Astrocyte of the spinal cord (primary cell): ENCODE results near the gene EIF5AL1.
"Not testable (repeated sequence)": the region's sequence is repeated elsewhere in the genome, so short reads cannot be mapped to it uniquely, and the experiment has no call there.

Experiments used
- DNase-seq: peaks from one replicate; pipeline ENCODE4 v3.0.0; 2011; ENCODE audit warnings: low read depth, low spot score
- H3K4me3 ChIP-seq: 2 replicates; pipeline ENCODE4 v1.5.1; 2011; ENCODE audit warnings: low read depth, mild to moderate bottlenecking, low read length, moderate library complexity
- in situ Hi-C: cut with HindIII; loops from 2 replicates; pipeline ENCODE4 v1.10.0; 2017; ENCODE audit warnings: low sequenced_read_pairs
- TF ChIP-seq, protein P1 (sequence below): IDR thresholded peaks from 2 replicates; pipeline ENCODE4 v1.5.1; 2012; ENCODE audit warnings: low read depth, mild to moderate bottlenecking, low read length, inconsistent platforms

Gene EIF5AL1

DNA sequence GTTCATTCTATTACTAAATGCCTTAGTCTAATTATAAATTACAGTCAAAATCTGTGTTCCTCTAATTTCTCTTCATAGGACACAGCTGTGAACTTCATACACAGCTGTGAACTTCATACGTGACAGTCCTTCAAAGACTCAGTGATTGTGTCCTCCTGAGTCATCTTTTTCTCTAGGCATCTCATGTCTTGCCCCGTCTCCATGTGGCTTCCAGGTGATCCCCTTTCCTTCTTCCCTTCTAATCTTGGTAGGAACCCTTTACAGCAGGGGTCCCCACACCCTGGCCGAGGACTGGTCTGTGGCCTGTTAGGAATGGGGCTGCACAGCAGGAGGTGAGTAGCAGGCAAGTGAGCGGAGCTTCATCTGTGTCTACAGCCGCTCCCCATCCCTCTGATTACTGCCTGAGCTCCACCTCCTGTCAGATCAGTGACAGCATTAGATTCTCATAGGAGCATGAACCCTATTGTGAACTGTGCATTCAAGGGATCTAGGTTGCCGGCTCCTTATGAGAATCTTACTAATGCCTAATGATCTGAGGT is 14.0 kb upstream of the EIF5AL1 start:
- in situ Hi-C loops: no loop called here
- H3K4me3 ChIP-seq: no peak overlapping the region
- TF ChIP-seq, protein P1, sequence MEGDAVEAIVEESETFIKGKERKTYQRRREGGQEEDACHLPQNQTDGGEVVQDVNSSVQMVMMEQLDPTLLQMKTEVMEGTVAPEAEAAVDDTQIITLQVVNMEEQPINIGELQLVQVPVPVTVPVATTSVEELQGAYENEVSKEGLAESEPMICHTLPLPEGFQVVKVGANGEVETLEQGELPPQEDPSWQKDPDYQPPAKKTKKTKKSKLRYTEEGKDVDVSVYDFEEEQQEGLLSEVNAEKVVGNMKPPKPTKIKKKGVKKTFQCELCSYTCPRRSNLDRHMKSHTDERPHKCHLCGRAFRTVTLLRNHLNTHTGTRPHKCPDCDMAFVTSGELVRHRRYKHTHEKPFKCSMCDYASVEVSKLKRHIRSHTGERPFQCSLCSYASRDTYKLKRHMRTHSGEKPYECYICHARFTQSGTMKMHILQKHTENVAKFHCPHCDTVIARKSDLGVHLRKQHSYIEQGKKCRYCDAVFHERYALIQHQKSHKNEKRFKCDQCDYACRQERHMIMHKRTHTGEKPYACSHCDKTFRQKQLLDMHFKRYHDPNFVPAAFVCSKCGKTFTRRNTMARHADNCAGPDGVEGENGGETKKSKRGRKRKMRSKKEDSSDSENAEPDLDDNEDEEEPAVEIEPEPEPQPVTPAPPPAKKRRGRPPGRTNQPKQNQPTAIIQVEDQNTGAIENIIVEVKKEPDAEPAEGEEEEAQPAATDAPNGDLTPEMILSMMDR: no peak
- no peak for DNase-seq

DNA sequence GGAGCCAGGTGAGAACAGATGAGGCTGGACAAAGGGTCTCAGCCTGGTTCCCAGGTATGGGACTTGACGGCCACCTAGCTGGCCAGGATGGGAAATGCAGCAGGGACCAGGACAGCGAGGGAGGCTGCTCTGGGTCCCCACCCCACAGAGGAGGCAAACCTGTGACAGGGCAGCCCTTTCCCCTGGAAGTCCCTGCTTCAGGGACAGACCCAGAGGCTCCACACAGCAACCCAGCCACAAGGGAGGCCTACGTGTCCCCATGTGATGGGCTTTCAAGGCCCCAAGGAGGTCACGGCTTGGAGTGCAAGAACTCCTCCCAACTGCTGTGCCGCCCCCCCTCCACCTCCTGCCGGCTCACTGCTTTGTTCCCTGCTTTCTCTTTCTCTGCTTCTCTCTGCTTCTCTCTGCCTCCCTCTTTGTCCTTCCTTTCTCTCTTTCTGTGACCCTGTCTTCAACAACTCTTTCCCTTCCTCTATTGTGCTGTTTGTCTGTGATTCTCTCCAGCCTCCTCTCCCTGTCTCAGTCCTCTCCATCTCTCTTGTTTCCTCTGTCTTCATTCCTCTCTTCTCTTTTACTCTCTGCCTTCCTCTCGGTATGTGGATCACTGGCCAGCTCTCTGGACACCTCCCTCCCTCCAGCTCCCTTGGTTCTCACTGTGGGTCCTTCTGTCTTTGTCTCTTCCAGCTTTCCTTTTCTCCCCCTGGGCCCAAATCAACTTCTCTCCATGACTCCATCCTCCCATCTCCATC is 9.6 kb upstream of the EIF5AL1 start:
- in situ Hi-C loops: no loop called here
- DNase-seq: no peak
- H3K4me3 ChIP-seq: no peak overlapping the region
- TF ChIP-seq, protein P1: peak; percentile 52

DNA sequence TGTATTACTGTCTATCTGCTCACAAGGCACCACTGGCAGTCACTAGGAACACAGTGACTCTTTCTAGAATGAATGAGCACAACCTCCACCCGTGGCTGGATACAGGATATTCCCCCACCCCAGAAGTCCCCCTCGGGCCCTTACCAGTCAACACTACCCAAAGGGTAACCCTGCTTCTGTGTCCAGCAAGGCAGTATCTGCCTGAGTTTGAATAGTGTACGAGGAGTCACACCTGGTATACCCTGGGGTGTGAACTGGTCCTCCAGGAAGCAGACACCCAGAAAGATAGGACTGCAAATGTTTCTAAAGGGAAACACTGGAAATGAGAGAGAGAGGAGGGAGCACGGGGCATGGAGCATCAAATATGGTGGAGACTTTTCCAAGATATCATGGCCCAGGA is 8.5 kb upstream of the EIF5AL1 start:
- H3K4me3 ChIP-seq, DNase-seq, in situ Hi-C loops: not testable (repeated sequence)

DNA sequence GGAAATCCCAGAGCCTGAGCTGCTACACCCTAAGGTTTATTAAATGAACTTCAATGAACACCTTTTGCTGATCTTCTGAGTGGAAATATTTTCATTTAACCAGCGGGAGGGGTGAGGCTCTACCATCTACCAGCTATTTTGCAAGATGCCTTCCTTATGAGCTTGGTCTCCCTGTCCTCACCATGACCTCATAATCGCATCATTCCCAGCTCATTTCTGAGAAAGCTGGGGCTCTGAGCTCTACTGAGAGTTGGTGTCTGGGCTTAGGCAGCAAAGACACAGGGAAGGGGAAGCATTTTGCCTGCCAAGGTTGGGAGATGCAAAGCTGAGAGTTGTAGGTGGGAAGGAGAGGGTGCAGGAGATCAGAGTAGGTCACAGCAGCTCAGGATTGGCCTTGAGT is 7.8 kb upstream of the EIF5AL1 start:
- DNase-seq, in situ Hi-C loops, H3K4me3 ChIP-seq: not testable (repeated sequence)

DNA sequence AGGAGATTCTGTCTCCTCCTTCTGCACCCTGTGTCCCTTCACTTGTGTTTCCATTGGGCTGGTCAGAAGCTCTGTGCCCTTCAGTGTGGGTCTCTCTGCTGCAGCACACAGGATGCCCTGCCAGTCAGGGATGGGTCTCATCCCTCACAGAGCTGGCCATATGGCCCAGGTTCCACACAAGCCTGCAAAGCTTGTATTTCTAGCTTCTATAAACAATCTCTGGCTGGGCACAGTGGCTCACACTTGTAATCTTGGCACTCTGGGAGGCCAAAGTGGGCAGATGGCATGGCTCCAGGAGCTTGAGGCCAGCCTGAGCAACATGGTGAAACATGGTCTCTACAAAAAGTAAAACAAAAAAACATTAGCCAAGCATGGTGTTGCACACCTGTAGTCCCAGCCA is 7.0 kb upstream of the EIF5AL1 start:
- in situ Hi-C loops, DNase-seq, H3K4me3 ChIP-seq: not testable (repeated sequence)

DNA sequence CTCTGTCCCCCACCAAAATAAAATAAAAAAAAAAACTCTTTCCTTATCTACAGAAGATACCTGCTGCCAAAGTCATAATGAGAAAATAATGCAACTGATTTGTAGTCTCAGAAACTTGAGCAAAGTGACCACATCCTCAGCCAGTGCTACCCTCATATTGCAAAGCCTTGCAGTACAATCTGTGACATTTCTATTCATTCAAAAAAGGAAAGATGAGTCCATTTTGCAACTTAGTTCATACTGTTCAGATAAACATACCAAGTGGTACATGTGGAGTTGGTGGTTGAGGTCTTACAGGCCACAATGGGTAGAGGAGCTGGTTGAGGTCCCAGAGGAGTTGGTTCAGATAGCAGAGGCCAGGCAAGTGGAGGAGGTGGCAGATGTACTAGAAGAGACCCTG is 6.5 kb upstream of the EIF5AL1 start:
- no peak for DNase-seq

DNA sequence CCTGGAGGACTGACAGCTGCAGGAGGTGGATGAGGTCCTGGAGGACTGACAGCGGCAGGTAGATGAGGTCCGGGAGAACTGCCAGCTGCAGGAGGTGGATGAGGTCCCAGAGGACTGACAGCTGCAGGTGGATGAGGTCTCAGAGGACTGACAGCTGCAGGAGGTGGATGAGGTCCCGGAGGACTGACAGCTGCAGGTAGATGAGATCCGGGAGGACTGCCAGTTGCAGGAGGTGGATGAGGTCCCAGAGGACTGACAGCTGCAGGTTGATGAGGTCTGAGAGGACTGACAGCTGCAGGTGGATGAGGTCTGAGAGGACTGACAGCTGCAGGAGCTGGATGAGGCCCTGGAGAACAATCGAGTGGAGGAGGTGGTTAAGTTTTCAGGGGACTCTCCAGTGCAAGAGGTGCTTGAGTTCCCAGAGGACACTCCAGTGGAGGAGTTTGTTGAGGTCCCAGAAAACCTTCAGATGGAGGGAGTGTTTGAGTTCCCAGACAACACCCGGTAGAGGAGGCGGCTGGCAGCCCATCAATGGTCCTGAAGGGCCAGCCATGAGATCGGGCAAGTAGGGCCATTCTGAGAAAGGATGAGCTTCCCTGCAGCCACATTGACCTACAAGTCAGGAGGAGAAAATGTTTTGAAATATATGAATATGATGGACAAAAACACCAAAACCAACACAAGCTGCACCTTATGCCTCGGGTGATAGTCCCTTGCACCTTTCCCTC is 4.7 kb upstream of the EIF5AL1 start:
- no peak for DNase-seq
- H3K4me3 ChIP-seq: no peak overlapping the region
- TF ChIP-seq, protein P1: no peak
- in situ Hi-C loops: no loop called here

More for the DNA sequence above, 6.5 kb upstream of the EIF5AL1 start:
- in situ Hi-C loops: no loop called here
- no peak overlapping the region for H3K4me3 ChIP-seq
- TF ChIP-seq, protein P1: no peak

DNA sequence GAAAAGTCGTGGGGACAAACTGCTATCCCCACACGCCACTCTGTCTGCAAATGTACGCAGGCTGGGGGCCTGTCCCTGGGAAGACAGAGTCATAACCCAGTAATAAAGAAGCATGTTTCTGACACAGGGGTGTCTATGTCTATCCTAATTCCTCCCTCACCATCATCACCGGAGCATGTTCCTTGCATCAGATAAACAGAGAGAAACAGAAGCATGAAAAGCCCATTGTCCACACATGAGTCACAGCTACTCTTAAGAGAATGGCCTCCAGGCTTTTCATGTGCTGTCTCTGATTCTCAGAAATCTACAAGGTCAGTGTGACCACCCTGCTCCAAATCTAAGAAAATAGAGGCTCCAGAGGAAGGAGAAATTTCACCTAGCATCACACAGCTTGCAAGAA is 4.1 kb upstream of the EIF5AL1 start:
- in situ Hi-C loops, H3K4me3 ChIP-seq, DNase-seq: not testable (repeated sequence)

DNA sequence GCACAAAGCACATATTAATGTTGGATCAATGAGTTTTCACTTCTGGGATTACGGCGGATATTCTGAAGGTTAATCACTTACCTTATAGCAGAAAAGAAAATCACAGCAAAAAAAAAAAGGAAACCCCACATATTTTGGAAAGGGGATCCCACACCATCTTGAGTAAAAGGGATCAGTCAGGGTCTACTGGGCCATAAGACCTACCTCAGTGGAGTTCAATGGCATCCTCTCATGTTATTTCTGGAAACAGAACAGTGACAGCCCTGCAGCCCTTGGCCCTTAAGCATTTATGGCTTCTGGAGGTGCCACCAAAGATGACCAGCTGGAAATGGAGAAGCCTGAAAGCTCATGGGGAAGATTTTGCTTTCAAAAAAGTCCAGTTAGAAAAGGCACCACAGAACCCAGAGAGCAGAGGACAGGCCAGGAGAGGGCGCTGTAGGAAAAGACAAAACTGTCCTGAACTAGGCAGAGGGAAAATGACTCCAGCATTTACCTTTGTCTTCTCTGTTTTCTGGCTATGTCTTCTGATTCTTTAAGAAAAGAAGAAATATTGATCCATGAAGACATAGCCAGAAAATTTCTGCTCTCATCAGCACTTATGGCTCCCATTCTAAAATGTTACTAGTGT is 2.9 kb upstream of the EIF5AL1 start:
- DNase-seq, H3K4me3 ChIP-seq, in situ Hi-C loops: not testable (repeated sequence)

DNA sequence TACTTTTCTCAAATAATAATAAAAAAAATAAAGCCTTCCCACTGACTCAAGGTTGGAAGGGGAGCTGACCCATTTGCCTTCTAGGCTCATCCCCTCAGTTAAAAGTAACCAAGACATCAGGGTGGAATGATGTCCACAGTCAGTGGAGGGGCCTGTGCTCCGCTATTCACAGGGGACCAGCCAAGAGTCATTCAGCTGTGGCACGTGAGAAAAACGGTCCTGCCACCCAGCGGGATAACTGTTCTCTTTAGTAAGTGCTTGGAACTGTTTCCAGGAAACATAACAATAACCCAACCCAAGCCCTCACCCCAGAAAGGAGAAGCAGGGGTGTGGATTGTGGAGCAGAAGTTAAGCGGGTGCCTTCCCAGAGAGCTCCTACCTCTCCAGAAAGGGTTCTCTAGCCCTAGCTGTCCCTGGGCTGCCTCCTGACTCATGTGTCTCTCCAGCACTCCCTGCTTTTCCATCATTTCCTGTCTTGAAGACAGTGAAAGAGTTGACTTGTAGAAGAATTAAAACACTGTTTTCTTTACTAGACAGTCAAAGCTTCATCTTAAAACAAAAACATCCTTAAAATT is 2.3 kb upstream of the EIF5AL1 start:
- in situ Hi-C loops, DNase-seq, H3K4me3 ChIP-seq: not testable (repeated sequence)

DNA sequence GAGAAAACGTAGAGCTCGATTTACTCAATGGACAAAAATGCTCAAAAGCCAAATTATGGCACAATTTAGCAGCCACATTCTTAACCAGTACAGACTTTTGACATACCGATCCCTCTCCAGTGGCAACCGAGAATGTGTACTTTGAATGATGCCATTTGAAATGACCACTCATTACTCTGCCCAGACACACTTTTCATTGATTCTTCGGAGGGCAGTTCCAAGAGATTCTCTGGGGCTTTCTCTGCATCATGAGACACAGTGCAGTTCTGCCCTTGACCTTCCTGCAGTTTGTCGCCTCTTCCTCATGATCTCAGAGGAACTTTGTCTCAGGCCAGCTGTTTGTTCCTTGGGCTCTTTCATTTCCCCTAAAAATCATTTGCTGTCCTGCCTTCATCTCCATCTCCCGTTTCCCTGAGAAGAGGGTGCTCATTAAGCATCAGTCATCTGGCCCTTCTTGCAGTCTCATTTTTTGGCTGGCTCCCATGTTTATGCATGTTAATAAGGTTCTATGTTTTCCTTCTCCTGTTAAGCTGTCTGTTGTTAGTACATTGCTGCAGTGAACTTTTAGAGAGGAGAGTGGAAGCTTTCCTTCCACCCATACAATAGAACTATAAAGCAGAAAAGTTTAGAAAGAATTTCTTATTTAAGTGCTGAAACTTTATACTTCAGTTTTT is 4.3 kb downstream of the EIF5AL1 start:
- DNase-seq, H3K4me3 ChIP-seq, in situ Hi-C loops: not testable (repeated sequence)
